Activated CD8-positive, alpha-beta memory T cell treated with anti-CD3 and anti-CD28 coated beads for 24 hours (primary cell): ENCODE measurements around the gene TAS2R39.

ENCODE experiments used
- DNase-seq: peaks from one replicate; pipeline ENCODE4 v3.0.0-alpha.2; 2020

The TAS2R39 gene

GRCh38 chr7:143217806-143218205, 34.6 kb downstream of the TAS2R39 start:
- no peak for DNase-seq

- DNase-seq: no peak
Observed at GRCh38 chr7:143221286-143221685, 38.1 kb downstream of the TAS2R39 start.

- no peak for DNase-seq
Observed at GRCh38 chr7:143221737-143222136, 38.5 kb downstream of the TAS2R39 start, which contains the start of gene TAS2R40. TAS2R40 (plus strand) TSS chr7:143222037; CDS start chr7:143222079, 42 bp downstream.

GRCh38 chr7:143222782-143223181, 39.6 kb downstream of the TAS2R39 start:
- DNase-seq: no peak

GRCh38 chr7:143223784-143224183, 40.6 kb downstream of the TAS2R39 start:
- DNase-seq: no peak

GRCh38 chr7:143225047-143225446, 41.8 kb downstream of the TAS2R39 start:
- DNase-seq: no peak

- DNase-seq: no peak
Observed at GRCh38 chr7:143227806-143228205, 44.6 kb downstream of the TAS2R39 start.

- no peak for DNase-seq
Observed at GRCh38 chr7:143229054-143229790, 46.0 kb downstream of the TAS2R39 start.

- no peak for DNase-seq
Observed at GRCh38 chr7:143230602-143231457, 47.6 kb downstream of the TAS2R39 start.
